A172 (cell line): ENCODE measurements around the gene RPE65. TPM values are rescaled to one million over a fixed set of nuclear protein-coding genes. Genes with fewer than 3 reads are reported as not detected.
A peak's percentile ranks its signal among the peaks of the same experiment; 100 is the strongest.
"Not testable (repeated sequence)": the region's sequence is repeated elsewhere in the genome, so short reads cannot be mapped to it uniquely, and the experiment has no call there.

Experiments
- DNase-seq: peaks from one replicate; pipeline ENCODE4 v3.0.0-alpha.2; 2015; ENCODE audit warnings: low spot score
- total RNA-seq: library from RNA; depleted of rRNA; stranded (reverse); fragments of >200 nt; shearing (Covaris generic); gene quantifications from 2 replicates; pipeline ENCODE4 v1.2.3, GENCODE V29; 2014; rRNA removed

The RPE65 gene
- total RNA-seq, result not detected in 2 replicates

DNA sequence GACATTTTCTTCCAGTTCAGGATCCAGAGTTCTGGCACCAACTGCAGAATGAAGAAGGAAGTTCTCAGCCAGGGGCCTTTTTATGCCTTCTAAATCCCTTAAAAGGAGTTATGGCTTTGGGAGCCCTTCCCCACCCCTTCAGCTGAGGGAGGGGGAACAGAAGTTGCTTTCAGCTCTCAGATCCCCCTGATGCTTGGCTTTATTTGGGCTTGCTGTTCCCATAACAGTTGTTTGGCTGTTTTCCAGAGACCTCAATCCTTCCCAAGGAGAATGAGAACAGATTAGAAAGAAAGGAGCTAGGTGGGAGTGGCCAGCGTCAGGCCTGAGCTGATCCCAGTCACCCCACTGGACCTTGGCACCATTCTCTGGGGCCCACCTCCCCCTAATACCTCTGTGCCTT is at the start of gene RPE65:
Gene RPE65 (minus strand): TSS at position 54 of the 400 bp plus-strand sequence. CDS start 49 bp downstream, at position 5.
- no peak for DNase-seq

DNA sequence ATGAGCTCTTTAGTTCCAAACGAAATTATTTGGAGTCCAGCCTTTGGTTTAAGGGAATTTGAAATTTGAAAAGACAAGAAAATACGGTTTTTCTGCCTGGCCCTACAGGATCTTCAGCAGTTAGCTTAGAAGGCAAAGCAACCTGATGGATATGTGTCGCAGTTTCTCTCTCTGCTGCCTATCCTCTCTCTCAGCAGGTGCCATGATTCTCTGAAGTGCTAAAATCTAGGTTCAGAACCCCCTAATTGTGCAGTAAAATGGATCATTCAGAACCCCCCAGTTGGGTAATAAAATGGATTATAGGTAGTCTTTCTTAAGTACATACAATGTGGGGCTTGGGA is 47.6 kb upstream of the RPE65 start:
- no peak for DNase-seq

DNA sequence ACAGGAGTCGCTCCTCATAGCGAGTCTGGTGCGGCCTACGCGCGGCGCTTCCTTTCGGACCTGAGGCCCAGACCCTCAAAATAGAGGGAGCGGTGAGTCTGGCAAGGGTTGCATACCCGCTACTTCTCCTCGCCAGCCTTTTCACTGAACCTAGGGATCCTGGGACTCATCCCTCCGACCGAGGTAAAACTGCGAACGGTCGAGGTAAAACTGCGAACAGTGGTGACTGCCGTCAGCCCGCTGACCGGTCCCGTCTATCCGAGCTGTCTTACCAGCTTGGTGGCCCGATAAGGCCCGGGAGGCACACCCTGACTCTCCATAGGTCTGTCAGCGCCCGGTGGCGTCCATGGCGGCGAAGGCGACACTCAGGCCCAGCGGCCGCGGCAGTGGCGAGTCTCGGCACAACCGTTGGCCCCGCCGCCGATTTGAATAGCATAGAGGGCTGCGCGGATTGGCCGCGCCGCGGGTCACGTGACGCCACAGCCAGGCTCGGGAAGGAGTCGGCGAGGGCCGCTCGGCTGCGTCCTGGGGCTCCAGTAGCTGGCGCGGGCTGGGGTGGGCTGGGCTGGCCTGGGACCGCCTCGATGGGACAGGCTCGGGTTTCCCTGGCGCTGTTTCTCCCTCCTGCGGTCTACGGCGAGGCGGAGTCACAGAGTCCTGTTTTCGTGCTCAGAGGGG is 47.1 kb upstream of the RPE65 start, which contains the start of gene DEPDC1:
Gene DEPDC1 (minus strand): TSS at position 403 of the 678 bp plus-strand sequence. CDS start 83 bp downstream, at position 320.
- peak; percentile 87 for DNase-seq

GRCh38 chr1:68495968-68496679 is 46.4 kb upstream of the RPE65 start:
- DNase-seq, result peak; percentile 13

DNA sequence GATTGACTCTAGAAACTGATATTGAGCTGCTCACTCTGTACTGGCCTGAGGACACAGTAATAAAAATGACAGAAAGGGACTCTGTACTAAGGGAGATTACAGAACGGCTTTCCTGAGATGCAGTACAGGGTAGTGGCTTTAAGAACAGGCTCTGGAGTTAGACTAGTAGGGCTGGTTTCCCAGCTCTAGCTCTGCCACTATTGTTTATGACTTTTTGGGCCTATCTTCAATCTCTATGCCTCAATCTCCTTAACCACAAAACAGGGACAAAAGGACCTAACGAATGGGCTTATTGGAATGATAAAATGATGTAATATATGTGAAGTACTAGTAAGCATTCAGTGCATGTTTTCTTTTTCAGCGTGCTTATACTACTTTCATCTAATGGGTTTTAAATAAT is 45.8 kb upstream of the RPE65 start:
- no peak for DNase-seq

DNA sequence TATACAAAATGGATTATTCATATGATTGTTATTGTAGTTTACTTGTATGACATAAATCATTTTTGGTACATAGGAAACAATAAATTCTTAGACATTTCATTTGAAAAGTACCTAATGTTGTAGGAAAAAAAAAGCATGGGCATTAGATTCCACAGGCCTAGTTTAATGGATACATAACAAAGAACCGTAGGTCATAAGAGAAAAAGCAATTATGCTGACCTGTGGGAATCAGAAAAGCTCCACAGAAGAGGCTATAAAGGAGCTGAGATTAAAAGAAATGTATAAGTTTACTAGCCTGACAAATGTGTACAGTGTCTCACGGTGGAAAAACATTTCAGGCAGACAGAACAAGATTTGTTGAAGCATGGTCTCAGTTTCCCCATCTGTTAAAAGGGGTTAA is 43.4 kb upstream of the RPE65 start:
- no peak for DNase-seq

- DNase-seq, result not testable (repeated sequence)
Observed at GRCh38 chr1:68492255-68492654, 42.5 kb upstream of the RPE65 start.

GRCh38 chr1:68490046-68490651 is 40.4 kb upstream of the RPE65 start:
- no peak for DNase-seq

DNA sequence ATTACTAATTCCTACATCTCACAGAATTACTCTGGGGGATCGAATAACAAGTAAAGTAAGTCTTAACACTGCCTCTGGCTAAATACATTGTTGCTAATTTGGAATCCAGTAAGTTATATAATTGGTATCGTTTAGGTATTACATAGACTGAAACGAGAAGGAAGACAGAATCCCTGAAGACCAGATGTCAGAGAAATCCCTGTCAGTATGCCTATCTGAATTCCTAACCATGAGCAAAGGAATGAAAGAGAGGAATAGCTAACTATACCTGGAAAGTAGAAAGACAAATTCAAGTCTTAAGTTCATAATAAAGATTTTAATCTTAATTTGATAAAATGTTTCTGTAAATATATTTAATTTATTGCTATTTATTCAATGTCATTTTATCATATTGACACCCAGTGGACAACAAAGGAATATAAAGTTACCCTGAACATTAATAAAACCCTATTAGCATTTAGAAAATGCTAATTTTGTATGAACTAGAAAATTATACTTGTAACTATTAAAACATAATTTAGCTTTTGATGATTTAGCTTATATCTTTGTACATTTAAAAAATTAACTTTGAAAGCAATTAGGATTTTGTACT is 35.8 kb upstream of the RPE65 start:
- no peak for DNase-seq

GRCh38 chr1:68484618-68485017 is 34.9 kb upstream of the RPE65 start:
- DNase-seq, result no peak

- DNase-seq, result no peak
Observed at GRCh38 chr1:68481041-68481440, 31.3 kb upstream of the RPE65 start.

DNA sequence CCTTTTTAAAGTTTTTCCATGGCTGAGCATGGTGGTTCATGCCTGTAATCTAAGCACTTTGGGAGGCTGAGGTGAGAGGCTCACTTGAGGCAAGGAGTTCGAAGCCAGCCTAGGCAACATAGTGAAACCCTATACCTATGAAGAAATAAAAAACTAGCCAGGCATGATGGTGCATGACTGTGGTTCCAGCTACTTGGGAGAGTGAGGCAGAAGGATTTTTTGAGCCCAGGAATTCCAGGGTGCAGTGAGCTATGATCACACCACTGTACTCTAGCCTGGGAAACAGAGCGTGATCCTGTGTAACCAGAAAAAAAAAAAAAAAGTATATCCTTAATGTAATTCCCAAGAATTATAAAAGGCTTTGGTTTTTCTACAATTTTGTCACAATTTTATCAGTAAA is 29.7 kb upstream of the RPE65 start:
- DNase-seq, result no peak

GRCh38 chr1:68478662-68479061 is 28.9 kb upstream of the RPE65 start:
- DNase-seq, result no peak

DNA sequence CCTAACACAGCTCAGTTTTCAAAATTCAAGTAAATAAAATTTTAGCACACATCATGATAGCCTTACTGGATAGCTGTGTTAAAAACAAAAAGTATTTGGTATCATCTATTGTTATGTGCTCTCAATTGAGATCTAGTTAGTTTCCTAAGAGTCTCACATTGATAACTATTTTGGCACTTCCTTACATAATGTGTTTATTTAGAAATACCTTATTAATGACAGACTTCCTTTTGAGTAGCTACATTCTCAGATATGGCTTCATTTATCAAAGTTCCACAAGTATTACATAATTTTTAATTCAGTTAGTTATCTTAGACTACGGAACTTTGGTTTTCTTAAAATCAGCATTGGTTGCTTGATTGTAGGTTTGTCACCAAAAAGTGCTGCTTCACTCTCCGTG is 26.9 kb upstream of the RPE65 start:
- DNase-seq, result not testable (repeated sequence)

GRCh38 chr1:68473060-68473459 is 23.3 kb upstream of the RPE65 start:
- no peak for DNase-seq

DNA sequence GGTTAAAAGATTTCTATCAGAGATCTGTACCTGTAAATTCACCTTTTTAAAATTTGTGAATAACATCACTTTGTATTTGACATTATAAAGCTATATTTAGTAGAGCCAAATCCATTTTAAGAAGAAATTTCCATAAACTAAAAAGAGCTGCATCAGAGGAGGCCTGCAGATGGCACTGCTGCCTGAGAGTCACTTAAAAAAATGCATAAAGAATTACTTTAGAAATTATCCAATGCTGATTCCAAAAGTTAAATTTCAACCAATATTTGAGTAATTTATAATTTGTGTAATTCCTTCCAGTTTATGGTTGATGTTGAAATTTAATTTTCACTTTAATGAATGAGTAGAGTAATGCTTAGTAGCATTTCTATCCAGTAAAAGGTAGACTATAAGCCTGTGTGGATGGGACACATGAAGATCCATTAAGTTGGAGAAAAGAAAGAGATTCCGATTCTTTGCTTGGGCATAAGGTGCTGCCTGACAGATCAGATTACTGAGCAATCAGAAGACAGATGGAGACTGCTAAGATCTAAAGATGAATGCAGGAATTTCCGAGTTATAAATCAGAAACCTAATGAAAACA is 20.7 kb upstream of the RPE65 start:
- DNase-seq, result peak; percentile 26

DNA sequence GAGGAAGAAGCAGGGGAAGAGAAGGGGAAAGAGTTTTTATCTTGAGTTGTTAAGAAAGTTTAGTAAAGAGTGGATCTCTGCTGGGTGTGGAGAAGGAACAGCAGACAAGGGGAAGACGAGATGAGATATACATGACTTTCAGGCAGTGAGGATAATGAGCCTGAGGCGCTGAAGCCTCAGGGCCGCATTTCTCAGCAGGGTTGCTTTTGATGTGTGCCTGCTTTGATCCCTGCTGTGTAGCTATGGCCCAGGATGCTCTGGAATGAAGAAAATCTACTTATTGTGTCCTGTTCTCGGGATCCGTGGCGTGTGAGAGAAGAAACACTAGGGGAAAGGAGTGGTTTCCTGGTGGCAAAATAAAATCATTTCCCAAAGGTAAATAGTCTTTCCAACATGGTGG is 15.1 kb upstream of the RPE65 start:
- no peak for DNase-seq

DNA sequence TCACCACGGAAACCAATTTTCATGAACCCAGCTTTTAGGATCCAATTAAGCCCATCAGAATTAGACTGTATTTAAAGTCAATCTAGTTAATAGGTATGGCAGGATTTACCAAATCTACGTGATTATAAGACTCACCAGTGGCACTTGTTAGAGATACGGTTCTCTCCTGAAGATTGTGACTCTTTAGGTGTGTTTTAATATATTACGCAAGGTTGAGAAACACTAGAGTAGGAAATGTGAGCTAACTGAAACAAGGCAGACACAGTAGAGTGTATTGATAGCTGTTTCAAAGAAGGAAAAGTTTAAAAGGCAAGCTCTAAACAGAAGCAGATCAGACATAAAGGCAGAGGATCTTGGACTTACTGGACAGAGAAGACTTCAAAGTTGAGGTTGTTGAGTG is 11.2 kb upstream of the RPE65 start:
- DNase-seq, result no peak

DNA sequence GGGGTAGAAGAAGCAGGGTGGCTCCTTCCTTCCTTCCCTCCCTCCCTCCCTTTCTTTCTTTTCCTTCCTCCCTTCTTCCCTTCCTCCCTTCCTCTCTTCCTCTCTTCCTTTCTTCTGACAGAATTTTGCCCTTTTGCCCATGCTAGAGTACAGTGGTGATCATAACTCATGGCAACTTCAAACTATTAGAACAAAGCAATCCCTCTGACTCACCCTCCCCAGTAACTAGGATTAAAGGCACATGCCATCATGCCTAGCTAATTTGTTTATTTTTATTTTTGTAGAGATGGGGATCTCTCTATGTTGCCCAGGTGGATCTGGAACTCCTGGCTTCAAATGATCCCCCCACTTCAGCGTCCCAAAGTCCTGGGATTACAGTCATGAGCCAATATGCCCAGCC is 10.0 kb upstream of the RPE65 start:
- DNase-seq, result peak; percentile 38

- DNase-seq, result no peak
Observed at GRCh38 chr1:68459091-68459490, 9.3 kb upstream of the RPE65 start.

- DNase-seq, result no peak
Observed at GRCh38 chr1:68456202-68456601, 6.4 kb upstream of the RPE65 start.

DNA sequence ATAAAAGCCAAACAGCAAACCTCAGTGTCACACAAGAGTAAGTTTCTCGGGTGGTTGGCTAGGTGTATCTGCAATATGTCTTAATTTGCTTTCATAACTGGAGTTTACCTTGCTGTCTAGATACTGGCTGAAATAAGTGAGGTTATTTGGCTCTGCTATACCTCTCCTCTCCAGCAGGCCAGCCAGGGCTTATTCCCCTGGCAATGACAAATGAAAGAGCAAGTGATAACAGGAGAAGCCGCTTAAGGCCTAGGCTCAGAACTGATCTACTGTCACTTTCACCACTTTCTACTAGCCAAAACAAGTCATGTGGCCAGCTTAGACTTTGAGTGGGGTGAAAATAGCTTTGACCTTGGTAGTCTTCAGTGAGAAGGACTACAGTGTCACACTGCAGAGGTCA is 4.8 kb upstream of the RPE65 start:
- DNase-seq, result no peak
